ENCODE measurements around the gene GPR3.

GPR3 gene

GRCh38 chr1:27392096-27392777 lies at the start of gene GPR3:
Gene GPR3, plus strand, starts transcription at chr1:27392622. Its CDS starts 1,177 bp downstream, at chr1:27393799.
- H3K4me3 ChIP-seq (ENCODE audit: low read length): peak within 1 kb of the TSS; percentile 68
- TF ChIP-seq, protein P1, sequence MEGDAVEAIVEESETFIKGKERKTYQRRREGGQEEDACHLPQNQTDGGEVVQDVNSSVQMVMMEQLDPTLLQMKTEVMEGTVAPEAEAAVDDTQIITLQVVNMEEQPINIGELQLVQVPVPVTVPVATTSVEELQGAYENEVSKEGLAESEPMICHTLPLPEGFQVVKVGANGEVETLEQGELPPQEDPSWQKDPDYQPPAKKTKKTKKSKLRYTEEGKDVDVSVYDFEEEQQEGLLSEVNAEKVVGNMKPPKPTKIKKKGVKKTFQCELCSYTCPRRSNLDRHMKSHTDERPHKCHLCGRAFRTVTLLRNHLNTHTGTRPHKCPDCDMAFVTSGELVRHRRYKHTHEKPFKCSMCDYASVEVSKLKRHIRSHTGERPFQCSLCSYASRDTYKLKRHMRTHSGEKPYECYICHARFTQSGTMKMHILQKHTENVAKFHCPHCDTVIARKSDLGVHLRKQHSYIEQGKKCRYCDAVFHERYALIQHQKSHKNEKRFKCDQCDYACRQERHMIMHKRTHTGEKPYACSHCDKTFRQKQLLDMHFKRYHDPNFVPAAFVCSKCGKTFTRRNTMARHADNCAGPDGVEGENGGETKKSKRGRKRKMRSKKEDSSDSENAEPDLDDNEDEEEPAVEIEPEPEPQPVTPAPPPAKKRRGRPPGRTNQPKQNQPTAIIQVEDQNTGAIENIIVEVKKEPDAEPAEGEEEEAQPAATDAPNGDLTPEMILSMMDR (conservative IDR thresholded peaks at IDR 0.05; ENCODE audit: low read length): peak; percentile 48
- peak; percentile 82 for DNase-seq (ENCODE audit: low read depth)

GRCh38 chr1:27342778-27343638 lies 49.4 kb upstream of the GPR3 start:
- no peak overlapping the region for H3K4me3 ChIP-seq (ENCODE audit: low read length)
- DNase-seq (ENCODE audit: low read depth): no peak

DNA sequence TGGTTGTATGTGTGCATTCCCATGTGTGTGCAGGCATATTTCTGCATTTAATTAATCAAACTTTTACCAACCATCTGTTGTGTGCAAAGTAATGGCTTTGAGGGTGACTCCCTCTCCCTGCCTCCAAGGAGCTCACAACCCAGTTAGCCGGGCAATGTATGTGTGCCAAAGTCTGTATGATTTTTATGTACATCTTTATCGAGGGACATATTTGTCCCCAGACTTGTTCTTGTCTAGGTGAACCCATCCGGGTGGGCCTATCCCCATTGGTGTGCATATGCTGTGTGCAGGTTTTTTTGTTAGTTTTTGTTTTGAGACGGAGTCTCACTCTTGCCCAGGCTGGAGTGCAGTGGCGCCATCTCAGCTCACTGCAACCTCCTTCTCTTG lies 48.8 kb upstream of the GPR3 start:
- H3K4me3 ChIP-seq (ENCODE audit: low read length): no peak overlapping the region
- peak; percentile 20 for DNase-seq (ENCODE audit: low read depth)
- TF ChIP-seq, protein P1 (conservative IDR thresholded peaks at IDR 0.05; ENCODE audit: low read length): no peak

More at GRCh38 chr1:27342778-27343638, 49.4 kb upstream of the GPR3 start:
- TF ChIP-seq, protein P1 (conservative IDR thresholded peaks at IDR 0.05; ENCODE audit: low read length): no peak

GRCh38 chr1:27345272-27345671 lies 47.1 kb upstream of the GPR3 start:
- no peak overlapping the region for H3K4me3 ChIP-seq (ENCODE audit: low read length)
- no peak for DNase-seq (ENCODE audit: low read depth)
- TF ChIP-seq, protein P1 (conservative IDR thresholded peaks at IDR 0.05; ENCODE audit: low read length): no peak

DNA sequence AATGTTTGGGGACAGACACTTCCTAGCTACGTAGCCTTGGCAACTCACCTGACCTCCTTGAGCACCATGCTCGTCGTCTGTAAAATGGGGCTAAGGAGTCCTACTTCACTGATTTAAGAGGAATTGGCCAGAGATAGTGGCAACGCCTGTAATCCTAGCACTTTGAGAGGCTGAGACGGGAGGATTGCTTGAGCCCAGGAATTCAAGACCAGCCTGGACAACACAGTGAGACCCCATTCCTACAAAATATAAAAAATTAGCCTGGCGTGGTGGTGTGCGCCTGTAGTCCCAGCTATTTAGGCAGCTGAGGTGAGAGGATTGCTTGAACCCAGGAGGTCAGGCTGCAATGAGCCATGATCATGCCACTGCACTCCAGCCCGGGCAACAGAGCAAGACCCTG lies 46.1 kb upstream of the GPR3 start:
- H3K4me3 ChIP-seq (ENCODE audit: low read length): no peak overlapping the region
- TF ChIP-seq, protein P1 (conservative IDR thresholded peaks at IDR 0.05; ENCODE audit: low read length): no peak
- no peak for DNase-seq (ENCODE audit: low read depth)

- no peak overlapping the region for H3K4me3 ChIP-seq (ENCODE audit: low read length)
- TF ChIP-seq, protein P1 (conservative IDR thresholded peaks at IDR 0.05; ENCODE audit: low read length): no peak
- DNase-seq (ENCODE audit: low read depth): no peak
These were observed 45.3 kb upstream of the GPR3 start for GRCh38 chr1:27346991-27347624.
